DMS 273 (cell line): ENCODE results near the gene ASCL2.
"Not testable (repeated sequence)": the region's sequence is repeated elsewhere in the genome, so short reads cannot be mapped to it uniquely, and the experiment has no call there.

ENCODE experiments used
- DNase-seq: peaks from one replicate; lab custom pipeline; 2025; ENCODE audit not compliant: unreplicated experiment; lab: John Stamatoyannopoulos, UW

The ASCL2 gene

GRCh38 chr11:2298795-2299761 is 28.7 kb upstream of the ASCL2 start:
- peak; percentile 38 for DNase-seq

- no peak for DNase-seq
These were observed 27.9 kb upstream of the ASCL2 start for GRCh38 chr11:2298131-2298794.

DNA sequence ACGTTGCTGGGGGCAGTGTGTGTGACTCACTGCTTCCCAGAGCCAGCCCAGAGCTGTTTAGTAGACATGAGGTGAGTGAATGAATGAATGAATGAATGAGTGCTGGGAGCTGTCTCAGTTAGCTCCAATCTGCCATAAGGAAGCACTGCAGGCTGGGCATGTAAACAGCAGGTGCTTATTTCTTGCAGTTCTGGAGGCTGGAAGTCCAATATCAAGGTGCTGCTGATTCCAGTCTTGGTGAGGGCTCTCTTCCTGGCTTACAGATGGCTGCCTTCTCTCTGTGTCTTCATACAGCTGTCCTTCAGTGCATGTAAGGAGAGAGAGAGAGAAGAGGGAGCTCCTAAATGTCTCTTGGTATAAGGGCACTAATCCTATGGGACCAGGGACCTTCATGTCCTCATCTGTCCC is 27.2 kb upstream of the ASCL2 start:
- no peak for DNase-seq

- no peak for DNase-seq
These were observed 26.7 kb upstream of the ASCL2 start for GRCh38 chr11:2296913-2297622.

GRCh38 chr11:2295971-2296912 is 25.9 kb upstream of the ASCL2 start:
- DNase-seq: no peak

- DNase-seq: no peak
These were observed 24.5 kb upstream of the ASCL2 start for GRCh38 chr11:2294926-2295290.

DNA sequence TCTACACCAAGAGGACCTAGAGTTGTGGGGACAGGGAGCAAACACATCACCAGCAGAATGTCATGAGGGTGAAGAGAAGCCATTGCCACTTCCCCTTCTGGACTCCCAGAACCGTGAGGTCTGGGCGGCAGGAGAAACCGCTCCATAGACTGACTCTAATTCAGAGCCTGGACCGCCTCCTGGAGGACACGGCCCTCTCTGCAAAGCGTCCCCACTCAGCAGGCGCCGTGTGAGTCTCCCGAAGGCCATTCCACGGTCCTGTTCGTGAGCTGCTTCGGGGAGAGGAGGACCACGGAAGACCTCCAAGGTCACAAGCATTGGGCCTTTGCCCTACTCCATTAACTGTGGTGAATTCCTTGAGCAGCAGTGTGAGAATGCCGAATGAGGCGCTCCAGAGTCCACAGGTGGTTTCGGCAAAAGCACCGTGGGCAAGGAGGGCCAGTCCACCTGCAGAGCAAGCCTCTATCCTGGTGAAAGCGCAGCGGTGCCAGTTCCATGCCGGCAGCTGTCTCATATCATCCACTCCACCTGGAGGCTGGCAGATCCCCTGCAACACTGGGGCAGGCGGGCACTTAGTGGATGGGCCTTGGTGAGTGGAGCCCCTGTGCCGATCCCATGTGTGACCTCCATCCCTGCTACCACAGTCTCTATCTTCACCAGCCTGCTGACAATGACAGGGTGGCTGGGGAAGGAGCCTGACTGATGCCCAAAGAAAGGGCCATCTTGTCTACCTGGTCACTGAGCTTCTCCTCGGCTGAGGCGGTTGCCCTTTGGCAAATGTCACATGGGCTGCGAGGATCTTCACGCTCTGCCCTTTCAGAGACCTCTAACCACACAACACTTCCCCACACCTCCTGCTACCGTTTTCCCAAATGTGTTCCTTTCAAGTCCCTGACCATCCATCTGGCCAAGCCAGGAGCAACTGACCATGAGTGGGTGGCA is 23.9 kb upstream of the ASCL2 start:
- no peak for DNase-seq

DNA sequence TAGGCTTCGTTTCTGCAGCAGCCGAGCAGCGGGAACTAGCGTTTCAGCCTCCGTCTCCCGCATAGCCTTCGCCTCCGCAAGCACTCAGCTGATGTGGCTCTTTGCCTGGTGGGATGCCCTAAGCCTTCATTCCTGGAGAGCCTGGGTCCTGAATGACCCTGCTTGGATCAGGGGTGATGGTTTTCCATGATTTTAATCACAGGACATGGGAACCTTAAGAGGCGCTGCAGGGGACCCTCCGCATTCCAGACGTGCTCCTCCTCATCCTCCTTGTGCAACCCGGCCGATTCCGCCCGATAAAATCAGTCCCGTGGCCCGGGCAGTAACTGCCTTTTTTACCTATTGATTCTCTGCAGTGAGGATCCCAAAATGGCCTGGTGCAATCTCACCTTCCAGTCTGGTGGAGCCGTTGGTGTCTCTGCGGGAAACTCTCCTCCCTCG is 23.2 kb upstream of the ASCL2 start:
- no peak for DNase-seq

DNA sequence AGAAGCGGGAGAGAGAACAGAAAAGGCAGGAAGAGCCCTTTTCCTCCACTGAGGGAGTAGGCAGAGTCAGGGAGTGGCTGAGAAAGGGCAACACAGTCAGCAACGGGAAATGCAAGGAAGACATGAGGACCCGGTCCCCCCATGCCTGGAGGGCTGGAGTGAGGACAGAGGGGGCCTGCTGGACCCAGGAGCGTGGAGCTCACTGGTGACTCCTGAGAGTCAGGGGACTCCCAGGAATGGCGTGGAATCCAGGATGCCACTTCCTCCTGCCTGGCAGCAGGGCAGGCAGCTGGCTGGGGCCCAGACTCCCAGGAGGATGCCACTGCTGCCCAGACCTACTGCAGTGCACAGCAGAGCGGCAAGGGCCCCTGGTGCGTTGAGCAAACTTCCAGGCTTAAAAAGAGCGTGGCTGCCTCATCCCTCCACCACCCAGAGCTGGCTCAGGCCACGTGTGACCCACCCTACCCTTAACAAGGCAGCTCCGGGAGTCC is 20.0 kb upstream of the ASCL2 start:
- peak; percentile 23 for DNase-seq

GRCh38 chr11:2289859-2290258 is 19.5 kb upstream of the ASCL2 start:
- no peak for DNase-seq

DNA sequence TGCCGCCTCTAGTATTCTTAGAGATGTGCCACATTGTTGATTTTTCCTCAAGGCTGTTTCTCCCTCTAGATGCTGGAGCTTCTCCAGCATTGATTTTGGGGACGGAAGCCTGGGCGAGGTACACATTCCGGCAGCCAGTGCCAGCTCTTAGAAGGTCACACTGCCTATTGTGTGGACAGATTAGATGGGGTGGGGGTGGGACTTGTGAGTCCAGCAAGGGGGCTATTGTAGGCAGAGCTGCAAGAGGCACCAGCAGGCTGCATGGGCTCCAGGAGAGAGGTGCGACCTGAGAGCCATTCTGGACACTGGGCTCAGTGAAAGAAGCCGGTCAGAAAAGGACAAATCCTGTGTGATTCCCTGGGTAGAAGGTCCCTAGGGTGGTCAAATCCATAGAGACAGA is 19.0 kb upstream of the ASCL2 start:
- no peak for DNase-seq

DNA sequence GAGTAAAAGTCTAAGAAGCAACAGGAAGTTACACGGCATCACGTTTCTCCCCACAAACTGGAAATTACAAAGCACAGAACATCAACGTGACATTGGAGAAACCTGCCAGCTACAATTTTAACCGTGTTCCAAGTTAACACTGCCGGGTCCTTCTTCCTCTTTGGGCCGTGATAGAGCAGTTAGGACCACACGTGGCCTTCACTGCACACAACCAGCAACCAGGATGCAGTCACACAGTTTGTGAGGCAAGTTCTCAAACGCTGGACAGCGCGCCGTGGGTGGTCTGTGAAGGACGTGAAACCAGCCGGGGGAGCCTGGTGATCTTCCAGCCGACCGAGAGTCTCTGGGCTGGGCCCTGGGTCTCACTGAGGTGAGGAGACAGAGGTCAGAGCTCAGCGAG is 16.7 kb upstream of the ASCL2 start:
- DNase-seq: no peak

GRCh38 chr11:2286350-2286749 is 16.0 kb upstream of the ASCL2 start:
- DNase-seq: not testable (repeated sequence)

DNA sequence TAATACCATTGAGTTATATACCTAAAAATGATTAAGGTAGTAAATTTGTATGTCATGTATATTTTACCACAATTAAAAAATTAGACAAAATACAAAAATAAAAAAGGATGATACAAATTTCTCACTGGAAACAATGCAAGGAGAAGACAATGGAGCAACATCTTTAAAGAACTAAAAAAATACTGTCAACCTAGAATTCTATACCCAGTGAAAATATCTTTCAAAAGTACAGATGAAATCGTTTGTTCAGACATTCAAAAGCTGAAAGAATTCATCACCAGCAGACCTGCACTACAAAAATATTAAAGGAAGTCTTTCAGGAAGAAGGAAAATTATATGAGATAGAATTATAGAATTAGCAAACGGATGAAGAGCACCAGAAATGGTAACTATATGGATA is 9.8 kb upstream of the ASCL2 start:
- no peak for DNase-seq

DNA sequence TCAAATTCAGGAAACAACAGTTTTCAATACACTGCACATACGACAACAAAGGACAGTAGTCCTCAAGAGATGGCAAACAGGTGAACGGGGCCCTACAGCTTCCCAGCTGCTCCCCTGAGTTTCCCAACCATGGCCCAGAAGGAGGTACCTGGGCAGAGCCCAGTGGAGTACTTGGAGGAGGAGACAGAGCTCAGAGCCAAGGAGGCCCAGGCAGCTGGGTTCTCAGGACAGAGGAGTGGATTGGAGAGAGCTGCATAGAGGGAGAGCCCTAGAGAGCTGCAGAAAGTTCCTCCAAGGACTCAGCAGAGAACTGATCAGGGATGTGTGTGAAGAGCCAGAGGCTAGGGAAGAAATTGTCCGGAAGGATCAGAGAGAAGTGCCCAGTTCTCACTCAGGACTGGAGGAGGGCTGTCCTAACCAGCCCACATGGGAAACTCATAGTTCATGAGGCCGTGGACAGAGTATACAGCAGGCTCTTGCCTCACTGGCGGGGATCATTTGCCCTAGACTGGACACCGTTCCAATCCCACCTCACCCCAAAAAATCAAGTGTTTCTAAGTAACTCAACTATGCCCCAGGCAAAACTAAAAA is 7.6 kb upstream of the ASCL2 start:
- DNase-seq: no peak

DNA sequence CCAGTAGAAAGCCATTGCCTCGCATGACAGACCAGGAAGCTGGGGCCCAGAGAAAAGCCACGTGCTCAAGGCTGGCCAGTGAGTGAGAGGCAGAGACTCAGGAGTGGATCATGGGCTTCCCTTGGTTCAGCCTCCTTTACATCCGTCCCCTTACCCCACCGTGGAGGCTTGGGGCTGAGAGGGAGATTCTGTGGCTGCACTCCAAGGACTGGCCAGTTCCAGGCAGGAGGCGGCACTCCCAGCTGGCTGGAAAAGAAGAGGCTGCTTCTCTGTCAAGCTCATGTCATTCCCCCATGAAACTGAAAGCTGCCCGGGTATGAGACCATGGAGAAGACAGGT is 6.6 kb upstream of the ASCL2 start:
- DNase-seq: no peak

DNA sequence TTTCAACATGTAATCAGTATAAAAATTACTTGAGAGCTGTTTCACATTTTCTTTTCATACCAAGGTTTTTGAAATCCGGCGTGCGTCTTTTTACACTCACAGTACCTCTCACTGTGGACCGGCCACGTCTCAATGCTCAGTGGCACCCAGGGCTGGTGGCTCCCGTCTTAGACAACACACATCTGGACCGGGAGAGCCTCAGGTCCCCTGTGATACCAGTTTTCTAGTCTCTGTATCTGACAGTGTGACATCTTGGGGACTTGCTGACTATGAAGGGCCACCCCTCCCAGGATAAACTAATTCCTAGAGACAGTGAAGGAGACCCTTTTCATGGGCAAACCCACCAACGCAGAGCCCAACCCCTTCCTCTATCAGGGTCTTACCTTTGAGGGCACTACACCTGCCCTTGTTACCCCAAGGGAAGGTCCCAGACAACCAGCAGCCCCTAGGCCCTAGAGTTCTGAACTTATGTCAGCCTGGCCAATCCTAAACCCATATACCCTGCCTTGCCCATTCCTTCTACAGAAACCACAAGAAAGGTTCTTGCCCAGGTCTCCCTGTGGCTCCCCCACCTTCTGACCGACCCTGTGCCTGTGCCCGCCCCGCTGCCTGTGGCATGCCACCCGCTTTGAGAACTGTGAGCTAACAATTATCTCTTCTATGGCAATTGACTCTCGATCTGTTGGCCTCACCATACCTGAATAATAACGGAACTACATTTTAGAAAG is 6.1 kb upstream of the ASCL2 start:
- no peak for DNase-seq
